NCI-H510A (cell line): ENCODE results near the gene TFCP2.
A peak's percentile ranks its signal among the peaks of the same experiment; 100 is the strongest.
"Not testable (repeated sequence)": the region's sequence is repeated elsewhere in the genome, so short reads cannot be mapped to it uniquely, and the experiment has no call there.

Source experiments
- DNase-seq: peaks from one replicate; lab custom pipeline; 2025; lab: John Stamatoyannopoulos, UW

Gene TFCP2

DNA sequence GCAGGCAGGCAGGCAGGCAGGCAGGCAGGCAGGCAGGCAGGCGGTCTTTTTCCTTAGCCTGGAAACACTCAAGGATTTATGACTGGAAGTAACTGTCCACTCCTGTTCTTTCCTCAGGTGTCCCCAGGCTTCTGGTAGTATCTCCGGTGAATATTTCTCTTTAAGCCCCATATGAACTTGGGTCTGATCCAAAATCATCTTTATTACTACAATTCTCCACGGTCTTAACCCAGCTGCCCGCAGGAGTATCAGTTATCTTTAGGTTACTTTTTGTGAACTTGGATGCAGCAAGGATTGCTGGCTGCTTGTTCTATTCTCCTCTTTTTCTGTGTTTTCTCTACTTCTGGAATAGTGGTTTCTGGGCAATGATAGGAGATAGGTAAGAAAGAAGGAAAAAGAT, 92.8 kb downstream of the TFCP2 start:
- no peak for DNase-seq

DNA sequence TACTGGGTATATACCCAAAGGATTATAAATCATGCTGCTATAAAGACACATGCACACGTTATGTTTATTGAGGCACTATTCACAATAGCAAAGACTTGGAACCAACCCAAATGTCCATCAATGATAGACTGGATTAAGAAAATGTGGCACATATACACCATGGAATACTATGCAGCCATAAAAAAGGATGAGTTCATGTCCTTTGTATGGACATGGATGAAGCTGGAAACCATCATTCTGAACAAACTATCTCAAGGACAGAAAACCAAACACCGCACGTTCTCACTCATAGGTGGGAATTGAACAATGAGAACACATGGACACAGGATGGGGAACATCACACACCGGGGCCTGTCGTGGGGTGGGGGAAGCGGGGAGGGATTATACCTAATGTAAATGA, 94.1 kb downstream of the TFCP2 start:
- not testable (repeated sequence) for DNase-seq

DNA sequence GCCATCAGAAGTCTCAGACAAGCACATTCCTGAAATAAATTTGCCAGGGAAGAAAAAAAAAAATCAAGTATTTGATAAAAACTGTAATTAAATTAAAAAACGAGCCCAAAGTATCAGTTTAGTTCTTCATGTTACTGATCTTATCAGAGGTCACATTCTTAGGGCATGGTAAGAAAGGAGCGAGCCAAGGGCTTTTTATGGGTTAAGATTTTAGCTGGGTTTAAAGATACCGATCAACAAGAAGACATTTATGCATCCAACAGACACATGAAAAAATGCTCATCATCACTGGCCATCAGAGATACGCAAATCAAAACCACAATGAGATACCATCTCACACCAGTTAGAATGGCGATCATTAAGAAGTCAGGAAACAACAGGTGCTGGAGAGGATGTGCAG, 94.6 kb downstream of the TFCP2 start:
- not testable (repeated sequence) for DNase-seq

DNA sequence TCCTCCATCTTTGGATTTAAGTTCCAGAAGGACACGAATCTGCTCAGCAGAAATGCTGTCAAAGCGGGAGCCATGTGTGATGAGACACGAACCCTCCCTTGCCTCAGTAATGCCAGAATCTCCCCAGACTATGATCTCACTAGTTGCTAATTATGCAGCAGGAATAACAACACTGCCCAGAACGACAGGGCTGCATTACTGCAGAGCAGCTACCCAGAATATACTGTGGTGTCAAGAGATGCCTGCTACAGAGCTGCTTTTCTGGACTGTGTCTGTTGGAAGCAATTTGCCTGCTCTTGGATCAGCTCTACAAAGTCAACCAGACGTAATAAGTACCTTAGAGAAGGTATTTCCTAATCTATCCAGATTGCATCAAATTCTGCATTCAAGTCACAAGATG, 95.0 kb downstream of the TFCP2 start:
- DNase-seq = no peak

DNA sequence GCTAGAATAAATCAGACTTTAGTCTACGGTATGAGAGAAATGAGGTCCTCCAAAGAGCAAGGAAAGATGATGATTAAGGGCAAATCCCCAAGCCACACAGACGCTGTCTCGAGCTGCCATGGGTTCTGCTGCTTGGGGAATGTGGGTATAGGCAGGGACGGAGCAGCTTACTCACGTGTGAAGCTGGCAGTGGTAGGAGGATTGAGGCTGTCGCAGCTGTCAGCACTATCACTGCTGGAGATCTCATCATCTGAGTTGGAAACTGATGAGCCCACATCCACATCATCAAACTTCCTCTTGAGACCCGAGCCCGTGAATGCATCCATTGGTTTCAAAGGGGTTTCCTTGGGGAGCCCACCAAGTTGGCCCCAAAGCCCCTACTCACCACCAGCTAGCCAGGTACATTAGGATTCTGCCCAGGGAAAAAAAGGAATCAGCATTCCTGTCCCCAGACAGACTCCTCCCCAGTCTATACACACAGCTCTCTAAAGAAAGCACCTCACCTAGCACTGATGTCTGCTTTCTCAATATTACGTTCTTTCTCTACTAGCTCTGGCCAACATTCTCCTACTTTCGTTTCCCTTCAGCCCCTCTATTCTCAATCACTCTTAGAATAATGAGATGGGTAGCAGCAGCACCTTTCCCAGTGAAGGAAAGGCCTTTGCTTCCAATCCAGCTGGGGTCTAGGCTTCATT, 96.6 kb downstream of the TFCP2 start:
- no peak for DNase-seq

DNA sequence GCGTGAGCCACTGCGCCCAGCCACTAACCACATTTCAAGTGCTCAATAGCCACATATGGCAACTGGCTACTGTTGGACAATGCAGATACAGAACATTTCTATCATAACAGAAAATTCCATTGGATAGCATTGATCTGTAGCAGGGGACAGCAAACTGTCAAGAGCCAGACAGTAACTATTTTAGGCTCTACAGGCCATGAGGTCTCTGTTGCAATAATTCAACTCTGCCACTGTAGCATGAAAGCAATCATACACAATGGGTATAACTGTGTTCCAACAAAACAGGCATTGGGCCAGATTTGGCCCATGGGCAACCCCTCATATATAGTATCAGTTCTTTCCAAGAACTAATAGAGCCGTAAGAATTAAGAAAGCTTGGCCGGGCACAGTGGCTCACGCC, 97.5 kb downstream of the TFCP2 start:
- DNase-seq = no peak

DNA sequence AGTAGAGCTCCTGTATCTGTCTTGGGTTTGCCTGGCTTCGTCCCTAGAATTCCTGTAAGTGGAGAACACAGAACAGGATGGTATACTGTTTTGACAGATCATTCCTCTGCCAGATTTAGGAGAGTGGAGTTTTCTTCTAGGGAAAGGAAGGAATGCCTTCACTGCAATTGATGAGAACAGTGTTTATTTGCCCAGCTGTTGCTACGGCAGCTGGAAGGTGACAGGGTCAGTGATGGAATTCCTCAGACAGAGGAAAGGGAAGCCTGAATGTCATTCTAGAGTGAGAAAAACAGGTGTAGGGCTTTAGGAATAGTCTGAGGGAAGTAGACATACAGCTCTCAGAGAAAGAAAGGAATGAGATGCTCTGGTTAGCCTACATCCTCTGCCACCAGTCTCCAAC, 101.3 kb downstream of the TFCP2 start:
- DNase-seq = no peak

DNA sequence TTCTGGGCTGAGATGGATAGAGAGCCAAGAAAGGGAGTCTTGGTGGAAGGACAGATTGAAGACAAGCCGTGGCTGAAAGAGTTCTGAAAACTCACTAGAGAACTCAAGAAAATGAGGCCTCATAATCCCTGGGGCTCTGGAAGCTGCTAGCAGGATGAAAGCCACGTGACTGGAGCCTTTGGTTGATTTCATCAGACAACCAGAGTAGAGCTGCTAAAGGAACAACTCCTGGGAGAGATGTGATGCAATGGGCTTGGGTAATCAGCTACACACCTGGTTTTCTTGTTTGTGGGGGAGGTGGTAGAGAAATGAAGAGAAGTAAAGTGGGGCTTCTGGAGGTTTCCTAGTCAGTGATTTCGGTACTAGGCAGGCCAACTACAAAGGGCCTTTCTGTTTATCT, 102.9 kb downstream of the TFCP2 start:
- no peak for DNase-seq

DNA sequence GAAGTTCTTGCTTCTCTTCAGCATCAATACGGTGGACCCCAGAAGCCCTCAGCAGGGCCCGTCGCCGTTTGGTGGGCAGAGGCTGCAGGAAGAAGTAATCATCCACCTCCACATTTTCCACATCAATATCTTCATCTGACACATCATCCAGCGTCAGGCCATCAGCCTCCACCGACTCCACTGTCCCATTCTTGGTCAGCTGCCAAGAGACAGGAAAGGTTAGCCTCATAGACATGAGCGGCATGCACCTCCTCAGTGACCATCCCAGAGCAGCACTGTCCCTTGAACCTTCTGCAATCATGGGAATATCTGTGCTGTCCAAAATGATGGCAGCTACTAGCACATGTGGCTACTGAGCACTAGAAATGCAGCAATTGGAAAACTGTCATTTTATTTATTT, 105.2 kb downstream of the TFCP2 start:
- DNase-seq = no peak

DNA sequence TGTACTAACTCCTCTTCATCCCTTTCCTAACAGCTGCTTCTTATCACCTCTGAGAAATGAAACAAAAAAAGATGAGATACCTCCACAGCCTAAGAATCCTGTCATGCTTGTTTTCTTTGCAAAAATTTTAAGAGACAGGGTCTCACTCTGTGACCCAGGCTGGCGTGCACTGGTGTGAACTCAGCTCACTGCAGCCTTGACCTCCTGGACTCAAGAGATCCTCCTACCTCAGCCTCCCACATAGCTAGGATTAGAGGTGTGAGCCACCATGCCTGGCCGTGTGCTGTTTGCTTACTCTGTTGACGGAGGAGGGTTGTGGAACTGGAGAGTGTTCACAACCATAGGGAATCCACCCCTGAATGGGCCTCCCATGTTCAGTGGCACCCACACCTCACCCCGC, 105.7 kb downstream of the TFCP2 start:
- no peak for DNase-seq

DNA sequence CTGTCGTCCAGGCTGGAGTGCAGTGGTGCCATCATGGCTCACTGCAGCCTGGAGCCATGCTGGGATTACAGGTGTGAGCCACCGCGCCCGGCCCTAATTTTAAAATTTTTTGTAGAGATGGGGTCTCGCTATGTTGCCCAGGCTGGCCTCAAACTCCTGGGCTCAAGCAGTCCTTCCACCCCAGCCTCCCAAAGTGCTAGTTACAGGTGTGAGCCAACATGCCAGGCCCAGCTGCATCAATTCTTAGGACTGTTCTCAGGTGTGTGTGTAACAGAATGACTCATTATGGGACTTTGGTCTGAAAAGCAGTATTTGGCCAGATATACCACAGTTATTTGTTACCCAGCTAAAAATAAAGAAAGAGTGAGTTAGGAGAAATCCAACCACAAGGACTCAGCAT, 107.4 kb downstream of the TFCP2 start:
- no peak for DNase-seq

DNA sequence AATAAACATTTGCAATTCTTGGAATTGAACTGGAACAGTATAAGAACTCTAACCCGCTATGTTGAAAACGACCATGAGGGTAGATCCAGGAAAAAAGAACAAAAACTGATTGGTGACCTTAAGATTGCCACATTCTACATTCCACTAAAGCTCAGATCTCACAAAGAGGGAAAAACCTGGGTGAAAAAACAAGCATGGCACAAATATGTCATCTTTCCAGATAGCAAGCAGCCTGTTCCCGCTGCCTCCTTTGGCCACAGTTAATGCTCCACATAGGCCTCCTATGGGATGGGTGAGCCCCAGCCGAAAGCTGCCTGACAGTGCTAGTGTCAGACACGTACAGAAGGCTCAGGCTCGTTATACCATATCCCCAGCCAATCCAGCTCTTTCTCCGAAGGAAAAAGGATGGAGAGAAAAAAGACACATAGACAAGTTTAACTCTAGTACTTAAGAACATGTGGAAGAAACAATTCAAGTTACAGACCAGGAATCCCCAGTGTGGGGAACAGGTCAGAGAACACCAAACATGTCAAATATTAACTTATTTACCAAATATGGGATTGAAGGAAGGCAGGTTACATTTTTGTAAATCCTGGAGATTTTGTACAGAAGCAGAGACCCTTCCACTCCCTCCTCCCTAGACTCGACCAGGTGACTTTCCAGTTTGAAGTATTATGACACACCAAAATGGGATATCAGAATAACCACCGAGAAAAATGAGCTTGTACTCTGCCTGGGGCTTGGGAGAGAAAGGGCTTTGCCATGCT, 110.1 kb downstream of the TFCP2 start:
- no peak for DNase-seq

DNA sequence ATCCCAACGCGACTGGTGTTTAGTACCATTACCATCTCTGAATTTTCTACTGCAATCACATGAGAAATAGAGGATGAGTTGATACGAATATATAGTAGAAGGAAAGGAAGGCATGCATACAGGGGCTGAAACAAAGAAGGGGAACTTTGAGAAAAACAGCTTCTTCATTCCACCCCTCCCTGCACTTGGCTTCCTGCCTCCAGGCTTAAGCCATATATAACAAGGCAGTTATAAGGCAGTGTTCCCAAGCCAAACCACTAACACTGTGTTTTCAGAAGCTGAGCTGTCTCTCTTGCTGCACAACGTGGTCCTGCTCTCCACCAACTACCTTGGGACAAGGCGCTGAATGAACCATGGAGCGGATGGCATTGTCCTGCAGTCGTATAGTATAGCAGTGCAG, 113.8 kb downstream of the TFCP2 start:
- DNase-seq = no peak

DNA sequence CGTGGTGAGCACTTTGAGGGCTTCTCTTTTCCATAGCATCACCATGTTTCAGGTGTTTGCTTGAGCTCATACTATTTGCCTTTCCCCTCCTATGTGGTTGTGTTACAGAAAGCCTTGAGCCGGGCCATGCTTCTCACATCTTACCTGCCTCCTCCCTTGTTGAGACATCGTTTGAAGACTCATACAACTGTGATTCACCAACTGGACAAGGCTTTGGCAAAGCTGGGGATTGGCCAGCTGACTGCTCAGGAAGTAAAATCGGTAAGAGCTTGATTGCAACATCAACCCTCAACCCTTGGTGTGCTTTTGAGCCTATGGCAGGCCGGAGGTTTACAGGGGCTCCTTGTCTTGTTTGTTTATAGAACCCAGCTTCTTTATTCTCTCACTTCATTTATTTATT, 116.7 kb downstream of the TFCP2 start:
- DNase-seq = no peak

DNA sequence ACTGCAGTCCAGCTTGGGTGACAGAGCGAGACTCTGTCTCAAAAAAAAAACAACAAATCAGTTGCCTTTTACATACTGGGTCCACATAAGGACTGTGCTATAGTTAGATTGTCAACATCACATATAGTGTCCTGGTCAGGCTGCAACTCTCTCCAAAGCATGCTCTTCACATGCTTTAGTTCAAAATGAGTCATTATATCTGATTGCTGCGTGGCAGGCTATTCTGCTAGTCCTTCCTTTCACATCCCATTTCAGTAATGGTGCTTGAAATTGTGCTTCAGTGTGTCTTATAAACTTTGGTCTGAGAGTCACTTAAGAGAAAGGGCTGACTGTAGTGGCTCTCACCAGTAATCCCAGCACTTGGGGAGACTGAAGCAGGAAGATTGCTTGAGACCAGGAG, 117.9 kb downstream of the TFCP2 start:
- no peak for DNase-seq

DNA sequence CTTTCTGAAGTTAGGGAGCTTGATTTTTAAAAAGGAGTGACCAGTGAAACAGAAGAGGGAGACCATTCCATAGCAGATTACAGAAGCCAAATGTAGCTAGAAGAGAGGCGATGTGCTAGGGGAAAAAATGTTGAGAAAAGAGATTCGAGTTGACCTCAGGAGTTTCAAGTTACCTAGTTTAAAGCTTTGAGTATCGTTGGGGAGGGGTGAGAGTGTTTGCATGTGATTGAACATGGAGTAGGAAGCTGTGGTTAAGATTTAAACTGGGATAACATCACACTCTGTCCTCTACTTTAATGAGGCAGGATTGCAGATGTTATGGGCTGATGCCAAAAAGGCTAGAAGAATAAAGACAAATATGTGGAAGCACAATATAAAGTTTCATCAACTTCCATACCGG, 121.1 kb downstream of the TFCP2 start:
- no peak for DNase-seq

DNA sequence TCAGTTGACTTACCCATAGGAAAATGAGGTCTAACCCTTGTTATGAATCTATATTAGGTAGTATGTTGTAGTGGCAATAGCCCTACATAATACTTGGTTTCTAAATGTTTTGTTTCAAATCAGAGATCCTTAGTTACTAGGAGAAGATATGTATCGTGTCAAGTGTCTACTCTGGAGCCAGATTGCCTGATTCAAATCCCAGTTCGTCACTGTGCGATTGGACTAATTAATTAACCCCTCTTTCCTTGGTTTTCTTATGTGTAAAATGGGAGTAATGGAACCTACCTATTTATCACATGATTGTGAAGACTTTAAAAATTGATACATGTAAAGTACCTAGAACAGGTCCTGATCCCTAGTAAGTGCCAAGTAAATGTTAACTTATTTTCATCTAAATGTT, 123.4 kb downstream of the TFCP2 start:
- DNase-seq = no peak

DNA sequence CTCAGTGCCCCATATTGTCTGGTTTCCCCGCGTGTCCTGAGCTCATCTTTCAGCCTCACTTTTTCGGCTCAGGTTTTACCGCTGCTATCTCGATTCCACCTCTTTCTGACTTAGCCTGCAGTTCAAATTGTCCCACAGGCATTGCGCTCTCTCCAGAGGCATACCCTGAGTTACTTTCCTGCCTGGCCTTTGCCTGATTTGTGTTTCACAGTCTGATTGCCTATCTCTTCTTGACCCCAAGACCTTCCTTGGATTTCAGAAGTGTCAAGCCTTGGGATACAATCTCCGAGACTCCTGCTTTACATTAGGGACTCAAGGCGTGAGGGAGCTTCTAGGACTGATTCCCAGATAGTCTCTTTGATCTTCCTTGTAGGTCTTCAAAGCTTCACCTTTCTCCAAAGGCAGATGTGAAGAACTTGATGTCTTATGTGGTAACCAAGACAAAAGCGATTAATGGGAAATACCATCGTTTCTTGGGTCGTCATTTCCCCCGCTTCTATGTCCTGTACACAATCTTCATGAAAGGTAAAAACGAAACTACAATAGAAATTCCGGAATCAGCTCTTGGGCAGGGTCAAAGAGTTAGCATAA, 124.2 kb downstream of the TFCP2 start:
- no peak for DNase-seq

DNA sequence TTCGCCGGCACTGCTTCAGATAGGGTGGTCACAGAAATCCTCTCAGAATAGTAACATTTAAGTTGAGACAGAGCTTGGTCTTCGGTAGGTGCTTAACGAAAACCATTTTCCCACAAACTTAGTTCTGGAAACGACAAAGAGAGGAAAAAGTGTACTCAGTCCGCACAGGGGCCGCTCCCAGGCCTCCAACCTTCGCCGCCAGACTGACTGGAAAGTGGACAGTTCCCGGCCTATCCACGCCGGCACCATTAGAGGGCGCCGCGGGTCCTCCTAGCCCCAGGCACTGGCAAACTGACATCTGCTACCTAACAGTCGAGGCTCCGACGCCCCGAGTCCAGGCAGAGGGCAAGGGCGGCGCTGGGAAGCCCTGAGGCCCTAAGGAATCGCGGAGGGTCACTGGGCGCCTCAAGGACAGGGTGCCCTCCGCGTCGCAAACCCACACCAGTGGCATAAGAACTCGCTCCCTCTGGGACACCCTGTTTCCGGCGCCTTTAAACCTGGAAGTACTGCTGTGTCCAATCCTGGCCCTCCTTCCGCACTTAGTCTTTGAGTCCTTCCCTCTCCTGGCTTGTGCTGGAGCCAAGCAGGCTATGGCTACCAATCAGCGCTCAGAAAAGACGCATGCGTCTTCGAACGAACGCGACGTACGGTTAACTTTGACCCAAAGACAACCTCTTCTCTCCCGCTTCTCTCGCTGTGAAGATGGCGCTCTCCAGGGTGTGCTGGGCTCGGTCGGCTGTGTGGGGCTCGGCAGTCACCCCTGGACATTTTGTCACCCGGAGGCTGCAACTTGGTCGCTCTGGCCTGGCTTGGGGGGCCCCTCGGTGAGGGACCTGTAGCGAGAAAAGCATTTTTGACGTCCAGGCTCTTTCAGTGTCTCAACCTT, 125.0 kb downstream of the TFCP2 start, which contains the start of gene LETMD1:
LETMD1 (plus strand) TSS at position 673 of the 886 bp plus-strand sequence; CDS start at position 703, 30 bp downstream.
- DNase-seq = peak; percentile 94
